IMR-90 (cell line): ENCODE measurements around the gene SGMS1. TPM values are rescaled to one million over a fixed set of nuclear protein-coding genes. Genes with fewer than 3 reads are reported as not detected.
A peak's percentile ranks its signal among the peaks of the same experiment; 100 is the strongest.

Source experiments
- ATAC-seq: fragments of 200-7000 bp; cut with Tn5 transposase; 2 replicates; pipeline ENCODE4 v1.9.1; 2020; ENCODE audit warnings: low read depth, mild to moderate bottlenecking, moderate library complexity
- BruUV-seq: library from RNA; stranded (reverse); fragments of 400-500 nt; replicated peaks from 2 replicates; lab custom pipeline; 2021; lab: Mats Ljungman, UMichigan
- CTCF ChIA-PET: fragments of 300-600 bp; formaldehyde crosslinking; extraction: SDS; loops from one replicate; lab custom pipeline; 2021; ENCODE audit warnings: antibody characterized with exemption; lab: Yijun Ruan, JAX
- POLR2A ChIA-PET: fragments of 300-600 bp; sonication (Branson Sonifier 250); formaldehyde crosslinking; loops from one replicate; lab custom pipeline; 2022; ENCODE audit warnings: antibody characterized with exemption; ENCODE audit not compliant: unreplicated experiment; lab: Charles Lee
- DNase-seq: peaks from one replicate; pipeline ENCODE4 v3.0.0; 2013
- H2AFZ ChIP-seq: replicated peaks from 2 replicates; pipeline ENCODE3; 2013; ENCODE audit warnings: low read length, mild to moderate bottlenecking; ENCODE audit not compliant: poor library complexity
- H2AK5ac ChIP-seq: 2 replicates; pipeline ENCODE4 v1.6.1; 2013; ENCODE audit warnings: low read depth, low read length, inconsistent platforms
- H2AK9ac ChIP-seq: replicated peaks from 2 replicates; pipeline ENCODE3; 2013; ENCODE audit warnings: mild to moderate bottlenecking, low read depth, low read length, moderate library complexity; ENCODE audit not compliant: poor library complexity
- H2BK120ac ChIP-seq: 2 replicates; pipeline ENCODE4 v1.6.1; 2013; ENCODE audit warnings: low read depth, low read length, inconsistent platforms
- H2BK15ac ChIP-seq: 3 replicates; pipeline ENCODE4 v1.6.1; 2013; ENCODE audit warnings: low read depth, low read length, inconsistent platforms
- H2BK20ac ChIP-seq: 2 replicates; pipeline ENCODE4 v1.6.1; 2013; ENCODE audit warnings: low read depth, mild to moderate bottlenecking, inconsistent platforms, low read length, moderate library complexity
- H2BK5ac ChIP-seq: 2 replicates; pipeline ENCODE4 v1.6.1; 2013; ENCODE audit warnings: mild to moderate bottlenecking, low read depth, low read length, inconsistent platforms; ENCODE audit not compliant: poor library complexity, severe bottlenecking
- H3K14ac ChIP-seq: replicated peaks from 2 replicates; pipeline ENCODE4 v1.6.1; 2013; ENCODE audit warnings: low read depth, low read length, inconsistent platforms
- H3K18ac ChIP-seq: 2 replicates; pipeline ENCODE4 v1.6.1; 2013; ENCODE audit warnings: low read depth, low read length, control low read depth
- H3K23ac ChIP-seq: 2 replicates; pipeline ENCODE4 v1.6.1; 2013; ENCODE audit warnings: low read depth, low read length, inconsistent platforms
- H3K27ac ChIP-seq: 2 replicates; pipeline ENCODE4 v1.5.1; 2013; ENCODE audit warnings: mild to moderate bottlenecking, control low read depth, low read length; ENCODE audit not compliant: insufficient read depth
- H3K27me3 ChIP-seq: 2 replicates; pipeline ENCODE4 v1.6.1; 2013; ENCODE audit warnings: low read length; ENCODE audit not compliant: control insufficient read depth, insufficient read depth
- H3K36me3 ChIP-seq: 2 replicates; pipeline ENCODE4 v1.6.1; 2013; ENCODE audit warnings: low read length, mixed read lengths; ENCODE audit not compliant: control insufficient read depth, insufficient read depth
- H3K4ac ChIP-seq: 2 replicates; pipeline ENCODE4 v1.6.1; 2013; ENCODE audit warnings: low read depth, low read length, inconsistent platforms
- H3K4me1 ChIP-seq: 2 replicates; pipeline ENCODE4 v1.6.1; 2013; ENCODE audit warnings: low read length, mixed read lengths; ENCODE audit not compliant: control insufficient read depth, insufficient read depth
- H3K4me2 ChIP-seq: 2 replicates; pipeline ENCODE4 v1.6.1; 2013; ENCODE audit warnings: low read depth, mild to moderate bottlenecking, control low read depth, low read length, moderate library complexity
- H3K4me3 ChIP-seq: 2 replicates; pipeline ENCODE4 v1.5.1; 2013; ENCODE audit warnings: low read depth, mild to moderate bottlenecking, control low read depth, low read length, moderate library complexity; ENCODE audit not compliant: insufficient read depth
- H3K56ac ChIP-seq: 2 replicates; pipeline ENCODE4 v1.6.1; 2013; ENCODE audit warnings: low read length, inconsistent platforms; ENCODE audit not compliant: insufficient read depth; ENCODE audit errors: extremely low read depth
- H3K79me1 ChIP-seq, 2 experiments: 2 replicates each; pipeline ENCODE4 v1.6.1; 2013; ENCODE audit warnings: low read length in 2 of 2, inconsistent platforms in 1 of 2, low read depth in 1 of 2
- H3K9ac ChIP-seq: 2 replicates; pipeline ENCODE4 v1.6.1; 2013; ENCODE audit warnings: low read depth, low read length, control low read depth
- H3K9me1 ChIP-seq: 2 replicates; pipeline ENCODE4 v1.6.1; 2013; ENCODE audit warnings: low read length, inconsistent platforms; ENCODE audit not compliant: insufficient read depth
- H3K9me3 ChIP-seq: 2 replicates; pipeline ENCODE4 v1.6.1; 2013; ENCODE audit warnings: low read length; ENCODE audit not compliant: control insufficient read depth, insufficient read depth
- H4K20me1 ChIP-seq: 2 replicates; pipeline ENCODE4 v1.6.1; 2013; ENCODE audit warnings: low read length, inconsistent platforms; ENCODE audit not compliant: insufficient read depth
- H4K5ac ChIP-seq: 2 replicates; pipeline ENCODE4 v1.6.1; 2013; ENCODE audit warnings: mild to moderate bottlenecking, low read depth, low read length, control low read depth
- H4K8ac ChIP-seq, 2 experiments: 2 replicates each; pipeline ENCODE4 v1.6.1; 2013; ENCODE audit warnings: low read depth in 2 of 2, low read length in 2 of 2, control low read depth in 1 of 2, inconsistent platforms in 1 of 2
- H4K91ac ChIP-seq: 2 replicates; pipeline ENCODE4 v1.6.1; 2013; ENCODE audit warnings: low read depth, low read length, inconsistent platforms; ENCODE audit not compliant: insufficient read depth
- CEBPB ChIP-seq: IDR thresholded peaks from 2 replicates; pipeline ENCODE4 v1.6.1; 2012; ENCODE audit warnings: low read depth, low read length, improper control_type of control experiment
- CHD1 ChIP-seq: IDR thresholded peaks from 2 replicates; pipeline ENCODE4 v1.6.1; 2012; ENCODE audit warnings: low read depth, low read length, improper control_type of control experiment
- FOS ChIP-seq: fragments of 150-350 bp; IDR thresholded peaks from 2 replicates; pipeline ENCODE4 v1.6.1; 2016; ENCODE audit warnings: low read depth, low read length
- MAZ ChIP-seq: IDR thresholded peaks from 2 replicates; pipeline ENCODE4 v1.6.1; 2012; ENCODE audit warnings: low read depth, mild to moderate bottlenecking, low read length, improper control_type of control experiment, moderate library complexity, borderline replicate concordance
- MXI1 ChIP-seq: IDR thresholded peaks from 2 replicates; pipeline ENCODE4 v1.6.1; 2012; ENCODE audit warnings: low read depth, mild to moderate bottlenecking, low read length, moderate library complexity, borderline replicate concordance
- RAD21 ChIP-seq: IDR thresholded peaks from 2 replicates; pipeline ENCODE4 v1.6.1; 2012; ENCODE audit warnings: low read length, improper control_type of control experiment
- WGBS, 2 experiments: methylation state at CpG; one replicate each; pipeline versions ENCODE4 v1.1.5 to v1.1.7; 2013; ENCODE audit warnings: missing lambda C conversion rate in 2 of 2; ENCODE audit not compliant: insufficient read length in 1 of 2; ENCODE audit errors: extremely low coverage in 2 of 2; 5-methylcytosine and 5-hydroxymethylcytosine counted together
- dilution Hi-C: fragments of 300-500 bp; cut with HindIII; formaldehyde crosslinking; loops from one replicate; pipeline ENCODE4 v1.14.3; 2018; ENCODE audit warnings: low sequenced_read_pairs; ENCODE audit not compliant: unreplicated experiment
- in situ Hi-C: fragments of 300-500 bp; cut with MboI; formaldehyde crosslinking; loops from 3 replicates; pipeline ENCODE4 v1.14.3; 2019; ENCODE audit warnings: low sequenced_read_pairs, inconsistent platforms, mixed read lengths
- intact Hi-C: fragments of 100-400 bp; cut with micrococcal nuclease; formaldehyde crosslinking; loops from 2 replicates; pipeline ENCODE4 v1.10.0; 2022
- polyA plus RNA-seq, 3 experiments: library from polyadenylated mRNA; depleted of rRNA; stranded (reverse); fragments of >200 nt; gene quantifications; 2 replicates each; pipeline ENCODE4 v1.2.3, GENCODE V29; 2012; ENCODE audit warnings: low replicate concordance in 1 of 3
- total RNA-seq: library from RNA; depleted of rRNA; stranded (reverse); fragments of >200 nt; gene quantifications from 2 replicates; pipeline ENCODE4 v1.2.3, GENCODE V29; 2012

SGMS1 gene
- total and polyA plus RNA-seq, 2 of the 4 experiments (the other 2 are of a cell fraction) = 9.8 to 30.8 TPM

DNA sequence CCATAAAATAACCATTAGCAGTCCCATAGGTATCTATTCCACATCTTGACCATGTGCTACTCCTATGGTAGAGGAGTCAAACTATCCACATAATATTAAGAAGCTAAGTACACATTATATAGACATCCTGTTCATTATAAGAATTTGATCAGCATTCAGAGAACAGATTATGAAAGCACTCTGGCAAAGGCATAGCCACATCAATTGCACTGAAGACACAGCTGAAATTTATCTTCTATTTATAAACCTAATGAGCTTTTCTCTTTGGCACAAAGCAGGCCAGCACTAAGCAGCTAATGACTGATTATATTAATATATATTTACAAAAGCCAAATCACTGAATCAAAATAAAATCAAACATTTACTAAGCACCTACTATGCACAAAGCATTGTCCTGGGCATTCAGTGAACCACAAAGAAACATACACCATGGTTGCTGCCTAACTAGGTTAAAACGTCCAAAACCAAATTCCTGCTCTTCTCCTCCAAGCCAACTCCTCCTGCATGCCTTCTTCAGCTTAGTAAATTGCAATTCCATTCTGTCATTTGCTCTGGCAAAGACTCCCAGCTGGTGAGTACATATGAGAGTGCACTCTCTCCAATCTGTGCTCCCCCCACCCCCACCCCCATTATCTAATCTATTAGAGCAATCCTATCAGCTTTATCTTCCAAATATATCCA is 249.8 kb downstream of the SGMS1 start:
- Histone ChIP-seq H3K23ac (no peak overlapping the region), H4K5ac (no peak overlapping the region), H2BK15ac (no peak overlapping the region), H4K8ac (no peak overlapping the region), H3K79me1 (peaks cover 31 to 37% of the 10 kb centered on the region in 2 experiments), H3K4me1 (peaks cover 5% of the 10 kb centered on the region), H3K4me2 (no peak overlapping the region), H4K91ac (no peak overlapping the region), H2BK5ac (no peak overlapping the region), H2AK9ac (no peak overlapping the region), H2BK120ac (no peak overlapping the region), H3K4me3 (no peak overlapping the region), H3K36me3 (no peaks in the 10 kb centered on the region), H3K9ac (no peak overlapping the region), H2AK5ac (no peak overlapping the region), H3K9me1 (peaks cover 3% of the 10 kb centered on the region), H3K27me3 (no peaks in the 10 kb centered on the region), H2BK20ac (no peak overlapping the region), H3K56ac (no peak overlapping the region), H3K27ac (no peak overlapping the region), H4K20me1 (peaks cover 7% of the 10 kb centered on the region; the same call in 1 of the 2 replicates), H2AFZ (no peak overlapping the region), H3K14ac (no peak overlapping the region), H3K9me3 (no peaks in the 10 kb centered on the region), H3K18ac (no peak overlapping the region), H3K4ac (no peak overlapping the region)
- ChIA-PET CTCF (interaction anchor here (0.6 to 0.9 kb wide), 3 partner anchors 11 to 187 kb away, joined by 3 read pairs; no protein-coding TSS in a partner anchor), POLR2A (no interaction called here)
- in situ Hi-C loops (no loop called here), intact Hi-C loops (no loop called here), dilution Hi-C loops (no loop called here)
- TF ChIP-seq RAD21 (no peak), MXI1 (no peak), CHD1 (no peak), FOS (no peak), MAZ (no peak), CEBPB (no peak)
- no TSS peak for BruUV-seq
- WGBS, 2 experiments = 0% methylated on average over 1 of the region's 1 CpG; no CpG with 5 or more reads in 1 of the 2 experiments
- peak; percentile 37 for DNase-seq
- peak; percentile 84 for ATAC-seq
